Astrocyte of the cerebellum (primary cell): ENCODE results near the gene MAVS.
"Not testable (repeated sequence)": the region's sequence is repeated elsewhere in the genome, so short reads cannot be mapped to it uniquely, and the experiment has no call there.

Experiments used
- DNase-seq: peaks from one replicate; pipeline ENCODE4 v3.0.0-alpha.2; 2011; ENCODE audit warnings: low read depth
- H3K4me3 ChIP-seq: 2 replicates; pipeline ENCODE4 v1.5.1; 2011; ENCODE audit warnings: mild to moderate bottlenecking, low read depth, low read length, moderate library complexity
- in situ Hi-C: cut with HindIII; loops from 2 replicates; pipeline ENCODE4 v1.10.0; 2017; ENCODE audit warnings: low sequenced_read_pairs
- TF ChIP-seq, protein P1 (sequence below): IDR thresholded peaks from 2 replicates; pipeline ENCODE4 v1.5.1; 2012; ENCODE audit warnings: low read length, low read depth, moderate library complexity, mild to moderate bottlenecking; ENCODE audit errors: missing control alignments

Gene MAVS

GRCh38 chr20:3904857-3905256, 58.2 kb downstream of the MAVS start:
- DNase-seq: no peak
- H3K4me3 ChIP-seq: no peak overlapping the region
- TF ChIP-seq, protein P1, sequence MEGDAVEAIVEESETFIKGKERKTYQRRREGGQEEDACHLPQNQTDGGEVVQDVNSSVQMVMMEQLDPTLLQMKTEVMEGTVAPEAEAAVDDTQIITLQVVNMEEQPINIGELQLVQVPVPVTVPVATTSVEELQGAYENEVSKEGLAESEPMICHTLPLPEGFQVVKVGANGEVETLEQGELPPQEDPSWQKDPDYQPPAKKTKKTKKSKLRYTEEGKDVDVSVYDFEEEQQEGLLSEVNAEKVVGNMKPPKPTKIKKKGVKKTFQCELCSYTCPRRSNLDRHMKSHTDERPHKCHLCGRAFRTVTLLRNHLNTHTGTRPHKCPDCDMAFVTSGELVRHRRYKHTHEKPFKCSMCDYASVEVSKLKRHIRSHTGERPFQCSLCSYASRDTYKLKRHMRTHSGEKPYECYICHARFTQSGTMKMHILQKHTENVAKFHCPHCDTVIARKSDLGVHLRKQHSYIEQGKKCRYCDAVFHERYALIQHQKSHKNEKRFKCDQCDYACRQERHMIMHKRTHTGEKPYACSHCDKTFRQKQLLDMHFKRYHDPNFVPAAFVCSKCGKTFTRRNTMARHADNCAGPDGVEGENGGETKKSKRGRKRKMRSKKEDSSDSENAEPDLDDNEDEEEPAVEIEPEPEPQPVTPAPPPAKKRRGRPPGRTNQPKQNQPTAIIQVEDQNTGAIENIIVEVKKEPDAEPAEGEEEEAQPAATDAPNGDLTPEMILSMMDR: no peak
- in situ Hi-C loops: no loop called here

- in situ Hi-C loops, DNase-seq, H3K4me3 ChIP-seq: not testable (repeated sequence)
Measured at GRCh38 chr20:3906744-3907721, 60.4 kb downstream of the MAVS start.

DNA sequence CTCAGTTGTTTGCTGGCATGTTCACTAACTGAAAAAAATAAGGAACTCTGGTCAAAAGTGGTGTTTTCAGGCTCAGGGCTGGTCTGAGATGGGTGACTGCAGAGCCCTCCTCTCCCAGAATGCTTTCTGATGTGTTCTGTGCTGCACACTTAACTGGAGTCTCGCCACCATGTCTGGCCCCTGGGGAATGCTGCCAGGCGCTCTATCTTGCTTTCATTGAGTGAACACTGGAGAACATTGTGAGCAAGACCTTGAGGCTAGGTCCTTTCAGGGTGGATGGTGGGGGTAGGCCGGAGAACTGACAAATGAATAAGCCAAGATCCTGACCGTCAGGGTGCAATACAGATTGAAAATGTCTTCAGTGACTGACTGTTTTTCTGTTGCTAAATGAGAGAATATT, 62.0 kb downstream of the MAVS start:
- TF ChIP-seq, protein P1: no peak
- no peak overlapping the region for H3K4me3 ChIP-seq
- in situ Hi-C loops: no loop called here
- DNase-seq: no peak

GRCh38 chr20:3909952-3910366, 63.3 kb downstream of the MAVS start:
- H3K4me3 ChIP-seq: no peak overlapping the region
- DNase-seq: no peak
- in situ Hi-C loops: no loop called here
- TF ChIP-seq, protein P1: no peak

GRCh38 chr20:3910853-3911252, 64.2 kb downstream of the MAVS start:
- in situ Hi-C loops: no loop called here
- TF ChIP-seq, protein P1: no peak
- H3K4me3 ChIP-seq: no peak overlapping the region

DNA sequence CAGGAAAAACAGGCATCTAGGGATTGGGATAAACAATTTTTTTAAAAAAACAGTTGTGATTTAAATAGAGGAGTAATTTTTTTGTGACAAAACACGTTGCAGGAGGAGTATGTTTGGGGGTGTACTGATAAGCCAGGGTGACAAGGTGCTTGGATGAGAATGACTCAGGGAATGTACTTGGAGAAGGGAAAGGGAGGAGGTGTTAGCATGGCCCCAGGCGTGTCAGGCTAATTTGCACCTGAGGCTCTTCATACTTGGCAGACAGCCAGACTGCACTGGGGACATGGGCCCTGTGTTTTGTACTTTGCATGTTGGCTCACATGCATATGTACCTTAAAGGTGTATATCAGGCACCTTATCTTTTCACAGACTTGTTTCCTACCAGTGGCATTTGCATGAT, 65.3 kb downstream of the MAVS start:
- DNase-seq: no peak
- H3K4me3 ChIP-seq: no peak overlapping the region
- TF ChIP-seq, protein P1: no peak
- in situ Hi-C loops: no loop called here

More at GRCh38 chr20:3910853-3911252, 64.2 kb downstream of the MAVS start:
- DNase-seq: no peak

GRCh38 chr20:3914446-3914845, 67.8 kb downstream of the MAVS start:
- no peak for DNase-seq
- no peak overlapping the region for H3K4me3 ChIP-seq
- in situ Hi-C loops: no loop called here
- TF ChIP-seq, protein P1: no peak
